DMS114 treated with DMSO at 0.1 percent for 48 hours (cell line): ENCODE results near the gene TMEM95.
"Not testable (repeated sequence)": the region's sequence is repeated elsewhere in the genome, so short reads cannot be mapped to it uniquely, and the experiment has no call there.

Source experiments
- DNase-seq: peaks from one replicate; lab custom pipeline; 2025; ENCODE audit not compliant: unreplicated experiment; lab: John Stamatoyannopoulos, UW

The TMEM95 gene

DNA sequence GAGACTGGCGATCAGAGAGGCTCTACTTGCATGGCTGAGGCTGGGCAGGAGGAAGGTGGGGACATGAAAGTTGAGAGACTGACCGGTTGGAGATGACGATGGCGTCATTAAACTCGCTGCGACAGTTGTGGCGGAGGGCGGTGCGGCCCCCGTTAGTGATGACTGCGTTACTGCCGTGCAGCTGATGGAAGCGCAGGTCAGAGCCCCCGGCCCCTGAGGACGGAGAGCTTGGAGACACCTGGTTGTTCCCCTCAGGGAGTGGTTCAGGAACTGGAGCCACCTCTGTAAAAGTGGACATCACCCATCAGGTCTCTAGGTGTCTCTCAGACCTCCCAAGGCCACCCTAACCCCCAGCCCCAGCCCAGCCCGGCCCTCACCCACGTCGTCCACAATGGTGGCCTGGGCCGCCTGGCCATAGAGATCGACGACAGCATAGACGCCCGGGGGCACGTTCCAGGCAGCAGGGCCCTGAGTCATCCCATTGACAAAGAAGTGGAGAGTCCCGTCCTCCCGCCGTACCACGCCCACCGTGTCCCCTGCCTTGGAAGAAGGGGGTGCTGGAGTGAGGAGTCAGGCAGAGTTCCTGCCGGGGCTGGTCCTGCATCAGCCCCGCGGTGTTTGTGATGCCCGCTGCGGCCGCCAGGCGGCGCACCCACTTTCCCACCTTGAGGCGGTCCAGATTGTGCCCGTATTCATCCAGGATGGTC lies 31.1 kb upstream of the TMEM95 start:
- no peak for DNase-seq

DNA sequence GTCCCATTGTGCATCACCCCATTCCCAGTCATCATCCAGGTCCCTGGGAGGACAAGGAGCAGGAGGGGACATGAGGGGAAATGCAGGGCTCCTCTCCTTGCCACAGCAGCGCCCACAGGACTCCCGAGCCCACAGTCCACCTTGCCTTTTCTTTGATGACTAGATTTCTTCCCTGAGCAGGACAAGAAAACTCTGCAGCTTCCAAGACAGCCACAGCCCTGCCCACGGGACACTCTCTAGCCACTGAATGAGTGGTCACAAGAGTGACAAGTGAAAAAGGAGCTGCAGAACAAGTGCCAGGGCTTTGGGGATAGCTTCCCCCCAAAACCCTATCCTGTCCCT lies 30.5 kb upstream of the TMEM95 start:
- no peak for DNase-seq

DNA sequence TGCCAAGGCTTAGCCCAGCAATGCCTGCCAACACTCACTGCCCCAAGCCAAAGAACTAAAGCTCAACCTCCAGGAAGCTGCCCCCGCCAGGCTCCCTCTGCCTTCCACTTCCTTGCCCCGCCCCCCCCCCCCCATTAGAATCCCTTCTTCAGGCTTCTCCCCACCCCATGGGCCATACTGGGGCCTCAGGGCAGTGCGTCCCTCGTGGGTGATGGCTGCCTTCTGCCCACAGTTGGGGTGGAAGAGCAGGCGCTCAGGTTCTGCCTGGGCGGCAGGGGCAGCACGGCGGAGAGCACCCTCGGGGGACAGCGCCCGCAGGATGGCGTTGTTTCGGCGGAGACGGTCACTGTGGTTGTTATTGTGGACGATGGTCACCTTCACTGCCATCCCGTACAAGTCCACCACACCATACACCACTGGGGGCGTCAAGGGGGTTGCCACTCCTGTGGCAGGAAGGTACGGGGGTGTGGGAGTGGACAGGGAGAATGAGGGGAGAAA lies 29.9 kb upstream of the TMEM95 start:
- no peak for DNase-seq

DNA sequence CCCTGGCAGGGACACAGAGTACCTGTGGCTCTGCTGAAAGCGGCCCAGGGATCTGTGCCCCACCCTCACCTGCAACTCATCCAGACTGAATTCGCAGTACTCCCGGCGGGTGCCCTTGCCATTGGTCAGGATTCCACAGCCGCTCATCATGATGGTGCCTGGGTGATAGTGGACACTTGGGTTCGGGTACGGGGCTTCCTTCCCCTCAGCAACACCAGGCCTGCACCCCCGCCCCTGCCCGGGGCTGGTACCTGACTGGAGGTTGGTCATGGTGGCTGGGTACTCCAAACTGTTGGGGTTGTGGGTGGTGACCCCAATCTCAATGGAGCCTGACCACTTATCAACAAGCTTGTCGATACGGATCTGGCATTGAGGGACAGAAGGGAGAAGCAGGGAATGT lies 28.8 kb upstream of the TMEM95 start:
- no peak for DNase-seq

DNA sequence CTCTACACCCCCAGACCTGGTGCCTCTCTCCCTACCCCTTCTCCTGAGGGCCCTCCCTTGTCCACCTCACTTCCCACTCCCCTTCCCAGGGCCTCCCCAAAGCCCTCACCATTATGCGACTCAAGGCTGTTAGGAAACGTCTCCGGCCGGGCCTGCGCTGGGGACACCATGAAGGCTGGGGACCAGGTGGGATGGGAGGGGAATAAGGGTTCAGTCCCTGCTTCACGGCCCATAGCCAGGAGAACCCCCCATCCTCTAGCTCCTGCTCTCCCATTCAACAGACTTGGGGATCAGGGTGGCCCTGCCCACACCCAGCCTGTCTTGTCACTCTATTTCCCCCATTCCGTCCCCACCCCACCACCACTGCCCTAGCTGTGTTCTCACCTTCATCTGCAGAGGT lies 27.9 kb upstream of the TMEM95 start:
- DNase-seq = no peak

DNA sequence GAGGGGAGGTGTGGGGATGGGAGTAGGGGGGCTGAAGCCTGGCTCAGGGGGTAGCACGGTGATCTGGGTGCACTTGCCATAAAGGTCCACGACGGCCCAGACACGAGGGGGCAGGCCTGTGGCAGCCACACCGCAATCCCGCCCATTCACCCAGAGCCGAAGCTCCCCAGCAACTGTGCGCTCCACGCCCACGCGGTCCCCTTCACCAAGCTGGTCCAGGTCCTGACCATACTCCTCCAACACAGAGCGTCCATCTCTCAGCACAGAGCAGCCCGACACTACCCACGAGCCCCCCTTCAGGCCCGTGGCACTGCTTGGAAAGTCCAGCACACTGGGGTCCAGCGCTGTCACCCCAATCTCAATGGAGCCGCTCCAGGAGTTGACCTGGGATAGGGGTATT lies 27.5 kb upstream of the TMEM95 start:
- no peak for DNase-seq

DNA sequence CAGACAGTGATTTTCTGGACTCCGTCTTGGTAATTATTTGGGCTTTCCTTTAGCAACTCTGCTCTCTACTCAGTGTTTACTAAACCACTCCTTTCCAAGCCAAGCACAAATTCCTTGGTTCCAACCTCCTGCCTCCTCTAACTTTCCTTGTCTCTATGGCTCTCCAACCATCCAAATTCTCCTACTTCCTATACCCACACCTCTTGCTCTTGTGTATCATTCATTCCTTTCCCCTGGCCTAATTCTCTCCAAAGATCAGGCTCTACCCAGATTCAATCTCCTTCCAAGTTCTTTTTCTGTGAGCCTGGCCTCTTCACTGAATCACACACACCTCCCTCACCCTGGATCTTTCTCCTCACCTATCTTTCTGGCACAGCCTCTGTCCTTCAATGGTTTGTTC lies 26.9 kb upstream of the TMEM95 start:
- no peak for DNase-seq

DNA sequence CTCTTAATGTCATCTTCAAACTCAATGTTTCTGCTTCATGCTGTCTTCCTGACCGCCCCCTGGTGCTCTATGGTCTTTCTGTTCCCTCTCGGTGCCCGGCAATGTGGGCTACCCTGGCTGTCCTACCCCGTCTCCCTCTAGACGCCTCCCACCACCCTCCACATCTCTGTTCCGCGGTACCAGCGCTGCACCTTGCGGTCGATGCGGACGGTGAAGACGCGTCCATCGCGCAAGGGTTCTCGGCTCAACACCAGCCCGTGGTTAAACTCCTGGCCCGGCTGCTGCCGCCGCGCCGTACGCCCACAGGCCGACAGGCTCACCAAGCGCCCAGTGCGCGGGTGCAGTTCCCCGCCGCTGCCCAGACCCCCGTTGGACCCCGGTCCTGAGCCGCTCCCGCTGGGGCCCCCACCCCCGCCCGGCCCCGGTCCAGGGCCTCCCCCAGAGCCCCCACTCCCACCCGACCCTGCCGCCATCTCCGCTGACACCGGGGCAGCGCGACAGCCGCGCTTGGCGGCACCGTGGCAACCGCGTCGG lies 26.0 kb upstream of the TMEM95 start, which contains the start of gene NEURL4:
TSS of gene NEURL4 (minus strand) at position 496 of the 534 bp plus-strand sequence. CDS start at position 473, 23 bp downstream.
- DNase-seq = no peak

DNA sequence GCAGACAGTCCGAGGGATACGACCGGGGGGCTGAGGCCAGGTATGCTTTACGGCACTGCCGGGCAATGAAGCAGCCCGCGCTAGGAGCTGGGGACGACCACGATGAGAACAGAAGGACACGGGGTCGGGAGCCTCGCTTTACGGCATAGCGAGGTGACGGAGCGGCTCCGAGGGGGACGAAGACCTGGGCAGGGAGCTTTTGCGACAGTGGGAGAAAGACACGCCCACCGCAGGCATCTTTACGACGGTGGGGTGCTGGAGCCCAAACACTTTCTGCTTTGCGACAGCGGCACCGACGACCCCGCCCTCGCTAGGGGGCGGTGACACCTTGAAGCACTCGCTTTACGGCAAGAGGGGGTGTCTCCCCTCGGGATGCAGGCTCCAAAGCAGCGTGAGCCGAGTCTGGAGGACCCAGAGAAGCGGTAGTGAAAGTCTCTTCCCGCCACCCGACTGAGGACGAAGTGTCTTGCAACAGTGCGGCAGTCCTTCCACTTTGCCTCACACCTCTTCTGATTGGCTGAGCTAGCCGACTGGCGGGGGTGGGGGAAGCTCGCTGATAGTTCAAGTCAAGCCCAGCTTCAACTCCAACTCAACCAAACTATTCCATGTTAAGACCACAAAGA lies 25.5 kb upstream of the TMEM95 start:
- DNase-seq = peak; percentile 95

DNA sequence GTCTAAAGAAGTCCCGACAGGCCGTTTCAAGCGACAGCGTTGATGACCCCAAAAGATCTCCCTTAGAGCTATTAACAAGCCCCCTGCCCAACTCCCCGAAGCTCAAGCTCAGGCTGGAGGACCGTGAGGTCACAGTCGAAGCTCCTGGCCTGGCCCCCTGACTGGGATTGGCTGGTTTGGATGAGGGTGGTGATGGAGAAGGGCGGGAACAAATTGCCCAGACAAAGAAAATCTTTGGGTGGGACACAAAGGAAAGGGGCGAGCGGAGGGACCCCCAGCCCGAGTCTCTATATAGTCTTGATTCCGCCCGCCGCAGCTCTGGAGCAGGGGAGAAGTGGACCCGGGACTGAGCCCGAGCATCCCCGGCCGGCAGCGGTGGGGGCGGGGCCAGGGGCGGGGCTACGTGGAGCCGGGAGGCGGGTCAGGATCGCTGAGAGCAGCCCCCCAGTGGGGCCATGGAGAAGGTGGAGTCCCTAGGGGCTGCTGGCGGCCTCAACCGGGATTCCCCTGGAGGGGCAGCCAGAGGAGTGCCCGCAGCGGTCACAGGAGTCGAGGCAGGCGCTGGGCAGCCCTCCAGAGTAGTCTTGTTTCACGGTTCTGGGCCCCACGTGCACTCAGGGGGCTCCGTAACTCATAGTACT lies 24.8 kb upstream of the TMEM95 start:
- peak; percentile 70 for DNase-seq

DNA sequence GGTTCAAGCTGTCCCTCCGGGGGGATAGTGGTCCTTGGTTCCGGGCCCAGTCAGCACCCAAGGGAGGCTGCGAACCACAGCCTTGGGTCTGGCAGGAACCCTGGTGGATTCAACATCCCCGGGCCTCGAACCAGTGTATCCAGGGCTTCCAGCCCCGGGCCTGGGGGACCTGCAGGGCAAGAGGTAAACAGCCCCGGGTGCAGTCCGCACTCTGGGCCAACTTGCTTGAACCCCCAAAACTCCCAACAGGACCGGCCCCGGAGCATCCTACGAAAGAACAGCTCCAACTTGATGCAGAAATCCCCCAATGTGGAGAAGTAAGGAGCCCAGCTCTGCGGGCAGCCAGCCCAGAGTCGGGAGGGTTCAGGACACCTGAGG lies 24.3 kb upstream of the TMEM95 start:
- DNase-seq = no peak

DNA sequence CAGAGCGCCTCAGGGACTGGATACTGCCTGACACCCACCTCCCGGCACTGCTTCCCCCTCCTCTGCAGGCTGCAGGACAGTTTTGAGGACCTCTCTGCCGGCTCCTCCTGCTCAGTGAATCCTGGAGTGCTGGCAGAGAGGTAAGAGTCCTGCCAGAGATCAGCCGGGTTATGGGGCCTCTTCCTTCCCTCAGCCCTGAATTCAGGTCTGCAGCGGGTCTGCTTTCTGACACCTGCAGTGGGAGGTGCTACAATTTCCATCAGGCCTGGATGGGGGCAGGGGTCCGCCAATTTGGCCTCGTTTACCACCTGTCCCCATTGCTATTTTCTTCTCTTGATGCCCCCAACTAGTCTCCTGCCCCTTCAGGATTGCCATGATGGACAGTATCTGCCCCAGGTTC lies 22.8 kb upstream of the TMEM95 start:
- DNase-seq = no peak

DNA sequence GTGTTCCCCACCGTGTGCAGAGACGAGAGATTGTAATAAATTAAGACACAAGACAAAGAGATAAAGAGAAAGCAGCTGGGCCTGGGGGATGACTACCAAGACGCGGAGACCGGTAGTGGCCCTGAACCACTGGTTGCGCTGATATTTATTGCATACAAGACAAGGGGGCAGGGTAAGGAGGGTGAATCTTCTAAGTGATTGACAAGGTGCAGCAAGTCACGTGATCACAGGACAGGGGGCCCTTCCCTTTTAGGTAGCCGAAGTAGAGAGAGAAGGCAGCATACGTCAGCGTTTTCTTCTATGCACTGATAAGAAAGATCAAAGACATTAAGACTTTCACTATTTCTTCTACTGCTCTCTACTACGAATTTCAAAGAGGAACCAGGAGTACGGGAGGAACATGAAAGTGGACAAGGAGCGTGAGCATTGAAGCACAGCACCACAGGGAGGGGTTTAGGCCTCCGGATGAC lies 22.3 kb upstream of the TMEM95 start:
- not testable (repeated sequence) for DNase-seq

DNA sequence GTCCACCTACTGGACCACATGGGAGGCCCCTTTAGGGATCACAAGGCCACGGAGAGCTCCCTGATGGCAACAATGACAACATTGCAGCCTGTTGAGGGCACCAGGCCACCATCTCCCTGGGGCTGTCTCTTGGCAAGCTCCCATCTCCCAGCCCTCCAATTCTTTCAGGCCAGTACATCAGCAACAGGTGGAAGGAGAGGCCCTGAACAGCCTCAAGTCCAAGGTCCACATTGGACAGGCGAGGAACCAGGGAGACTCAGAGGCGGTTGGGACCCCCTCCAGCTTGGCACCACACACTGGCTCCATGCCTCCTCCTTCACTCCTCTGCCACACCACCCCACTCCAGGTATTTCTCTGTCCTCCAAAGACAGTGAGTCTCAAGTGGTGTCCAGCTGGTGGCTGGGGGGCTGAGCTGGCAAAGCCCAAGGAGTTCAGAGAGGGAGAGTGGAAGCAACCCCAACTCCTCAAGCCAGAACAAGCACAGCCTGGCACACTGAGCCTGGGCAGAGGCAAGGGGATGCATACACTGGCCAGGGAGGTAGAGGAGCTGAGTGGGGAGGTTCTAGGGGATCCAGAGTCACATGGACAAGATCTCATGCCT lies 19.9 kb upstream of the TMEM95 start:
- DNase-seq = no peak

DNA sequence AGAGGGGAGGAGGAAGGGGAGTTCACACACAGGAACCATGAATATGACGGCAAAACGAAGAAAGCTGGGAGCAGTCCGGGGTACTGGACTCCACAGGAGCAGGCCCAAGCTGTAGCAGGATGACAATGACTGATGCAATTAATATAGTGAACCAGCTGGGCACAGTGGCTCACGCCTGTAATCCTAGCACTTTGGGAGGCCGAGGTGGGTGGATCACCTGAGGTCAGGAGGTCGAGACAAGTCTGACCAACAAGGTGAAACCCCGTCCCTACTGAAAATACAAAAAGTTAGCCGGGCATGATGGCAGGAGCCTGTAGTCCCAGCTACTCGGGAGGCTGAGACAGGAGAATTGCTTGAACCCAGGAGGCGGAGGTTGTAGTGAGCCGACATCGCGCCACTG lies 19.2 kb upstream of the TMEM95 start:
- DNase-seq = not testable (repeated sequence)

DNA sequence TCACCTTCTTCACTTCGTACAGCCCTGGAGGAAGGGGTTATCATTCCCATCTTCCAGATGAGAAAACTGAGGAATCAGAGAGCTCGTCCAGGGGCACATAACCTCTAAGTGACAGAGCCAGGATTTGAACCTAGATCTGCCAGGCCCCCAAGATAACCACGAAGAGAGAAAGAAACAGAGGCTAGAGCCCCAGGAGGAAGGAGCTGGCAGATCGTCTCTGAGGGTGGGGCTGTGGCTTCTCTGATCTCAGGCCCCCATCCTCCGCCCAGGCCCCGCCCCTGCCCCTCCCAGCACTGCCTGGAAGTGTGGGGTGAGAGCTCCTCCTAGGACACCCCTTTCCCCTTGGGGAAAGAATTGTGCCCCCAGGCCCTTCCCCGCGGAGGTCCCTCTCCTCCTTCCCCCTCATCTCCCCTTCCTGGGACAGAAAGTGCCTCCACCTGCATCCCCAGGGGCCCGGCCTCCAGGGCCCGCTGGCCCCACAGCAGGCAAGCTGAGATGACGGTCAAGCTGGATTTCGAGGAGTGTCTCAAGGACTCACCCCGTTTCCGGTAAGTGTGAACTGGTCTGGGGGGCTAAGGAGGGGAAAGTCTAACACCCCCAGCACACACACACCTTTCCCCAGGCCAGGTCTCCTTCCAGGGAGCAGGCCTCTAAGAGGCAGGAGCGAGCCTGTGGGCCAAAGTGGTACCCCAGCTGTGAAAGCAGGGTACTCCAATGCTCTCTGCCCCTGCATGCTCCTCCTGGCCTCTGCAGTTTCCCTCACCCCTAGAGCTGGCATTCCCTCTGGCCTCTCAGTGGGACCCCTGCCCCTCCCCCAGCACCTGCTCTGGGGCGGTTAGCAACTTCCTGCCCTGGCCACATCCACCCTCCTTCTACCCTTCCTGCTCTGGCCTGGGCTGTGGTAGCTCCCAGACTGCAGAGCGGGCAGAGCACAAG lies 18.4 kb upstream of the TMEM95 start, which contains the start of gene ACAP1:
TSS of gene ACAP1 (plus strand) at position 290 of the 936 bp plus-strand sequence. CDS start at position 496, 206 bp downstream.
- DNase-seq = no peak

DNA sequence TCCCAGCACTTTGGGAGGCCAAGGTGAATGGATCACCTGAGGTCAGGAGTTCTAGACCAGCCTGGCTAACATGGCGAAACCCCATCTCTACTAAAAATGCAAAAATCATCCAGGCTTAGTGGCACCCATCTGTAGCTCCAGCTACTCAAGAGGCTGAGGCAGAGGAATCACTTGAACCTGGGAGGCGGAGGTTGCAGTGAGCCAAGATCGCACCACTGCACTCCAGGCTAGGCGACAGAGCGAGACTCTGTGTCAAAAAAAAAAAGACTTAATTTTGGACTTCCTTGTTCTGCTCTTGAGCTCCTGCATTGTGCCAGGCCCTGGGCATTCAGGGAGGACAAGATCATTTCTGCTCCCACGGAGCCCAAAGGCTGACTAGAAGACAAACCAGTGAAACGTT lies 17.4 kb upstream of the TMEM95 start:
- not testable (repeated sequence) for DNase-seq

DNA sequence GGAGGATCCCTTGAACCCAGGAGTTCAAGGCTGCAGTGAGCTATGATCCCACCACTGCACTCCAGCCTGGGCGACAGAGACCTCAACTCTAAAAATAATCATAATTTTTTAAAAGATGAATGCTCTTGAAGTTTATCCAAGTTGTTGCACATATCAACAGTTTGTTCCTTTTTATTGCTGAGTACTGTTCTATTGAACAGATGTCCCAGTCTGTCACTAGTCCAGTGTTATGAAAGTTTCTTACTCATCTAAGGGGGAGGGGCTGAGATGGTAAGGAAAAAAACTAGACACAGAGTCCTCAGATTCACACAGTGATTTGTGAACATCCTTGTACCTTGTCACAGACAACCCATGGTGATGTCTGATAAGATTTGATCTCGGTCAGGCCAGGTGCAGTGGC lies 14.8 kb upstream of the TMEM95 start:
- DNase-seq = no peak

DNA sequence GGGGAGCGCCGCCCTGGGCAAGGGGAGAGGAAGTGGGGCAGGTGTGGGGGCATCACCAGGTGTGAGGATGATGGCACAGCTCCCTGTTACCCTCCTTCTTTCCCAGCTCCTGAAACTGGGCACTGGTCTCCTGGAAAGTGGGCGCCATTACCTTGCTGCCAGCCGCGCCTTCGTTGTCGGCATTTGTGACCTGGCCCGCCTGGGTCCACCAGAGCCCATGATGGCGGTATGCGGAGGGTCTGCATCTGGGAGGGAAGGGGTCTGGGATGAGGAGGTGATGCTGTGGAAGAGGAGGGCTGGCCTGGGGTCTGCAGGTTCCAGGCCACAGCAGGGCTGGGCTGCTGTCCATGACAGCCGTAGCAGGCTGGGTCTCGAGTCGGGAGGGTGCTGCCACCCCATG lies 13.1 kb upstream of the TMEM95 start:
- DNase-seq = no peak

DNA sequence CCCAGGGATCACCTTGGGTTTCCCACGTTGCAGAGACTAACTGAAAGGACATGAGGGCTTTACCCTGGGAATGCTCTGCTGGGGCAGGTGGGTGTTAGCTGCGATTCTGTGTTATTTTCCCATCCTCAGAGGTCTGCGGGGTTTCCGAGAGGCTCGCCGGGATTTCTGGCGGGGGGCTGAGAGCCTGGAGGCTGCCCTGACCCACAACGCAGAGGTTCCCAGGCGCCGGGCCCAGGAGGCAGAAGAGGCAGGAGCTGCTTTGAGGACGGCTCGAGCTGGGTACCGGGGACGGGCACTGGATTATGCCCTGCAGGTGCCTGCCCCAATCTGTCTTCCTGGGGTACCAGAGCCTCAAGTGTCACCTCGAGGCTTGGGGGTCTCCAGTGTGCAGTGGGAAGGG lies 11.7 kb upstream of the TMEM95 start:
- DNase-seq = no peak
